HepG2 (cell line): ENCODE measurements around the gene MGST2. TPM values are rescaled to one million over a fixed set of nuclear protein-coding genes. Genes with fewer than 3 reads are reported as not detected.
A peak's percentile ranks its signal among the peaks of the same experiment; 100 is the strongest.

Source experiments
- ATAD3A ChIP-seq: sonication (generic); formaldehyde crosslinking; IDR thresholded peaks from 2 replicates; pipeline ENCODE4 v1.4.0; 2020; ENCODE audit warnings: missing genetic modification reagents
- DR1 ChIP-seq: sonication (generic); formaldehyde crosslinking; IDR thresholded peaks from 2 replicates; pipeline ENCODE4 v1.8.0; 2021; ENCODE audit warnings: mild to moderate bottlenecking, missing genetic modification reagents, inconsistent platforms
- FOXK1 ChIP-seq: sonication (generic); formaldehyde crosslinking; IDR thresholded peaks from 2 replicates; pipeline ENCODE4 v1.4.0; 2020; ENCODE audit warnings: low read depth, missing genetic modification reagents, borderline replicate concordance
- FOXO1 ChIP-seq: sonication (generic); formaldehyde crosslinking; IDR thresholded peaks from 2 replicates; pipeline ENCODE4 v1.4.0; 2020; ENCODE audit warnings: missing genetic modification reagents
- GFI1 ChIP-seq: sonication (generic); formaldehyde crosslinking; IDR thresholded peaks from 2 replicates; pipeline ENCODE4 v1.5.0; 2020; ENCODE audit warnings: missing genetic modification reagents, mild to moderate bottlenecking, borderline replicate concordance
- HNF1A ChIP-seq, 2 experiments: sonication (generic) in 1 of 2; formaldehyde crosslinking in 1 of 2; IDR thresholded peaks; 2 replicates each; pipeline versions ENCODE4 v1.4.0 to v1.6.1; 2016 to 2020; ENCODE audit warnings: borderline replicate concordance in 1 of 2, low read depth in 1 of 2, mild to moderate bottlenecking in 1 of 2, missing genetic modification reagents in 1 of 2
- NCOA2 ChIP-seq: sonication (generic); formaldehyde crosslinking; IDR thresholded peaks from 2 replicates; pipeline ENCODE4 v1.8.0; 2022; ENCODE audit warnings: inconsistent platforms
- NFE2L1 ChIP-seq: sonication (generic); formaldehyde crosslinking; IDR thresholded peaks from 2 replicates; pipeline ENCODE4 v1.4.0; 2020; ENCODE audit warnings: missing genetic modification reagents, mild to moderate bottlenecking, borderline replicate concordance
- NR2F6 ChIP-seq, 2 experiments: IDR thresholded peaks; 2 replicates each; pipeline ENCODE4 v1.6.1; 2016; ENCODE audit warnings: antibody characterized with exemption in 1 of 2, mild to moderate bottlenecking in 1 of 2
- TCF7 ChIP-seq: sonication (generic); IDR thresholded peaks from 2 replicates; pipeline ENCODE4 v1.6.1; 2016; ENCODE audit warnings: antibody characterized with exemption, low read depth
- TMF1 ChIP-seq: sonication (generic); formaldehyde crosslinking; IDR thresholded peaks from 2 replicates; pipeline ENCODE4 v1.8.1; 2022; ENCODE audit warnings: low read depth, missing genetic modification reagents
- ZNF788 ChIP-seq: sonication (generic); formaldehyde crosslinking; IDR thresholded peaks from 2 replicates; pipeline ENCODE4 v1.5.0; 2020; ENCODE audit warnings: mild to moderate bottlenecking, missing genetic modification reagents, borderline replicate concordance
- polyA plus RNA-seq, 8 experiments: library from polyadenylated mRNA; depleted of rRNA in 3 of 8; stranded (reverse) in 7 of 8; unstranded in 1 of 8; fragments of >200 nt; fragmentation: Illumina TruSeq in 4 of 8; extraction: Trizol in 4 of 8; gene quantifications; 2 replicates each; pipeline versions ENCODE4 v1.2.1 to v1.2.3, GENCODE V29; 2011 to 2016; ENCODE audit warnings: low read depth in 4 of 8, missing spikeins in 1 of 8, mixed read lengths in 1 of 8; ENCODE audit not compliant: insufficient read depth in 1 of 8
- total RNA-seq, 5 experiments: library from RNA; depleted of rRNA; stranded (reverse); fragments of >200 nt; fragmentation: Illumina TruSeq; extraction: Trizol; gene quantifications; 2 replicates each; pipeline ENCODE4 v1.2.3, GENCODE V29; 2016; ENCODE audit warnings: low read depth in 1 of 5
- TF ChIP-seq, protein P1 (sequence below): sonication (generic); formaldehyde crosslinking; IDR thresholded peaks from 2 replicates; pipeline ENCODE4 v1.4.0; 2020; ENCODE audit warnings: mild to moderate bottlenecking, missing genetic modification reagents
- TF ChIP-seq, protein P2 (sequence below): sonication (generic); formaldehyde crosslinking; IDR thresholded peaks from 2 replicates; pipeline ENCODE4 v1.4.0; 2020; ENCODE audit warnings: mild to moderate bottlenecking, low read depth, missing genetic modification reagents
- TF ChIP-seq, protein P3 (sequence below): IDR thresholded peaks from 2 replicates; pipeline ENCODE4 v1.6.1; 2016; ENCODE audit warnings: missing biosample characterization, missing genetic modification reagents, low read depth
- TF ChIP-seq, protein P4 (sequence below): IDR thresholded peaks from 2 replicates; pipeline ENCODE4 v1.6.1; 2016

Gene MGST2
- total and polyA plus RNA-seq, 2 of the 13 experiments (the other 11 are each of a cell fraction or from before 2014, with no cell fraction given), result 205 to 416 TPM

DNA sequence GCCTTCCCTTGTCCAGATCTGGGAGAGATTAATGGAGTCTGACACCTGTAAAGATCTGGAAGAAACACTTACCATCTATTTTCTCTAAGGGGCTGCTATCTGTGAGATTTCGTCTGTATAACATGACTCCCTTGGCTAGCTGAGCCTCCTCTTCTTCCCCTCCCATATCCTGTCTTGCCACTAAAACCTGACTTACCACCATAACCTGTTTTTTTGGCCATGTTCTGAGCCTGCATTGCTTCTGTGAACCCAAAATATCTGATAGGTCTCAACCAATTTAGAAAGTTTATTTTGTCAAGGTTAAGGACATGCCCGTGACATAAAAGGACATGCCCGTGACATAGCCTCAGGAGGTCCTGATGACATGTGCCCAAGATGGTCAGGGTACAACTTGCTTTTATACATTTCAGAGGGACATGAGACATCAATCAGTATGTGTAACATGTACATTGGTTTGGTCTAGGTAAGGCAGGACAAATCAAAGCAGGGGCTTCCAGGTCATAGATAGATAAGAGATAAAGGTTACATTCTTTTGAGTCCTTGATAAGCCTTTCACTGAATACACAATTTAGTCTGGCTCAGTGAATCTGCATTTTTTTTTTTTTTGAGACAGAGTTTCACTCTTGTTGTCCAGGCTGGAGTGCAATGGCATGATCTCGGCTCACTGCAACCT, 11.4 kb downstream of the MGST2 start (continued):
- no peak for TF ChIP-seq HNF1A (IDR thresholded peaks at IDR 0.05; ENCODE audit: low read depth)
- TF ChIP-seq HNF1A (CRISPR knock-in tag; IDR thresholded peaks at IDR 0.05; ENCODE audit: borderline replicate concordance), result no peak
- TF ChIP-seq FOXK1 (CRISPR knock-in tag), result no peak
- TF ChIP-seq, protein P1, sequence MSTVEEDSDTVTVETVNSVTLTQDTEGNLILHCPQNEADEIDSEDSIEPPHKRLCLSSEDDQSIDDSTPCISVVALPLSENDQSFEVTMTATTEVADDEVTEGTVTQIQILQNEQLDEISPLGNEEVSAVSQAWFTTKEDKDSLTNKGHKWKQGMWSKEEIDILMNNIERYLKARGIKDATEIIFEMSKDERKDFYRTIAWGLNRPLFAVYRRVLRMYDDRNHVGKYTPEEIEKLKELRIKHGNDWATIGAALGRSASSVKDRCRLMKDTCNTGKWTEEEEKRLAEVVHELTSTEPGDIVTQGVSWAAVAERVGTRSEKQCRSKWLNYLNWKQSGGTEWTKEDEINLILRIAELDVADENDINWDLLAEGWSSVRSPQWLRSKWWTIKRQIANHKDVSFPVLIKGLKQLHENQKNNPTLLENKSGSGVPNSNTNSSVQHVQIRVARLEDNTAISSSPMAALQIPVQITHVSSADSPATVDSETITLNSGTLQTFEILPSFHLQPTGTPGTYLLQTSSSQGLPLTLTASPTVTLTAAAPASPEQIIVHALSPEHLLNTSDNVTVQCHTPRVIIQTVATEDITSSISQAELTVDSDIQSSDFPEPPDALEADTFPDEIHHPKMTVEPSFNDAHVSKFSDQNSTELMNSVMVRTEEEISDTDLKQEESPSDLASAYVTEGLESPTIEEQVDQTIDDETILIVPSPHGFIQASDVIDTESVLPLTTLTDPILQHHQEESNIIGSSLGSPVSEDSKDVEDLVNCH (CRISPR knock-in tag), result no peak
- no peak for TF ChIP-seq TMF1 (CRISPR knock-in tag)
- no peak for TF ChIP-seq FOXO1 (CRISPR knock-in tag)
- TF ChIP-seq, protein P2, sequence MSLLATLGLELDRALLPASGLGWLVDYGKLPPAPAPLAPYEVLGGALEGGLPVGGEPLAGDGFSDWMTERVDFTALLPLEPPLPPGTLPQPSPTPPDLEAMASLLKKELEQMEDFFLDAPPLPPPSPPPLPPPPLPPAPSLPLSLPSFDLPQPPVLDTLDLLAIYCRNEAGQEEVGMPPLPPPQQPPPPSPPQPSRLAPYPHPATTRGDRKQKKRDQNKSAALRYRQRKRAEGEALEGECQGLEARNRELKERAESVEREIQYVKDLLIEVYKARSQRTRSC (CRISPR knock-in tag), result no peak
- TF ChIP-seq NFE2L1 (CRISPR knock-in tag), result no peak
- TF ChIP-seq, protein P3, sequence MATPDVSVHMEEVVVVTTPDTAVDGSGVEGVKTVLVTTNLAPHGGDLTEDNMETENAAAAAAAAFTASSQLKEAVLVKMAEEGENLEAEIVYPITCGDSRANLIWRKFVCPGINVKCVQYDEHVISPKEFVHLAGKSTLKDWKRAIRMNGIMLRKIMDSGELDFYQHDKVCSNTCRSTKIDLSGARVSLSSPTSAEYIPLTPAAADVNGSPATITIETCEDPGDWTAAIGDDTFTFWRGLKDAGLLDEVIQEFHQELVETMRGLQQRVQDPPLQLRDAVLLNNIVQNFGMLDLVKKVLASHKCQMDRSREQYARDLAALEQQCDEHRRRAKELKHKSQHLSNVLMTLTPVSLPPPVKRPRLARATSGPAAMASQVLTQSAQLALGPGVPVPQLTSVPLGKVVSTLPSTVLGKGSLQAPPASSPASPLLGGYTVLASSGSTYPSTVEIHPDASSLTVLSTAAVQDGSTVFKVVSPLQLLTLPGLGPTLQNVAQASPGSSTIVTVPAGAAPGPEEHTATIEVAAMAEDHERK (CRISPR knock-in tag), result no peak
- peak; percentile 39; the same call in 1 of the 2 replicates for TF ChIP-seq TCF7
- TF ChIP-seq NCOA2, result peak; percentile 41; the same call in 1 of the 2 replicates
- peak; percentile 95 for TF ChIP-seq GFI1 (CRISPR knock-in tag)
- TF ChIP-seq NR2F6 (IDR thresholded peaks at IDR 0.05), result 0 out of 2 replicates have a peak, but pooled peaks have one; percentile 24
- 0 out of 2 replicates have a peak, but pooled peaks have one; percentile 18 for TF ChIP-seq NR2F6 (CRISPR knock-in tag; IDR thresholded peaks at IDR 0.05)
- no peak for TF ChIP-seq DR1 (CRISPR knock-in tag)
- TF ChIP-seq, protein P4, sequence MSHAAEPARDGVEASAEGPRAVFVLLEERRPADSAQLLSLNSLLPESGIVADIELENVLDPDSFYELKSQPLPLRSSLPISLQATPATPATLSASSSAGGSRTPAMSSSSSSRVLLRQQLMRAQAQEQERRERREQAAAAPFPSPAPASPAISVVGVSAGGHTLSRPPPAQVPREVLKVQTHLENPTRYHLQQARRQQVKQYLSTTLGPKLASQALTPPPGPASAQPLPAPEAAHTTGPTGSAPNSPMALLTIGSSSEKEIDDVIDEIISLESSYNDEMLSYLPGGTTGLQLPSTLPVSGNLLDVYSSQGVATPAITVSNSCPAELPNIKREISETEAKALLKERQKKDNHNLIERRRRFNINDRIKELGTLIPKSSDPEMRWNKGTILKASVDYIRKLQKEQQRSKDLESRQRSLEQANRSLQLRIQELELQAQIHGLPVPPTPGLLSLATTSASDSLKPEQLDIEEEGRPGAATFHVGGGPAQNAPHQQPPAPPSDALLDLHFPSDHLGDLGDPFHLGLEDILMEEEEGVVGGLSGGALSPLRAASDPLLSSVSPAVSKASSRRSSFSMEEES (CRISPR knock-in tag), result no peak
- no peak for TF ChIP-seq ATAD3A (CRISPR knock-in tag)
- TF ChIP-seq ZNF788 (CRISPR knock-in tag), result no peak
